GM23338 (cell line): Measurements from ENCODE around the gene IGF2BP3.

ENCODE experiments used
- CREB1 ChIP-seq: fragments of 250-450 bp; sonication (Bioruptor Pico); IDR thresholded peaks from 2 replicates; pipeline ENCODE4 v1.5.0; 2020; ENCODE audit warnings: low read depth, mild to moderate bottlenecking, moderate library complexity
- EZH2 ChIP-seq: fragments of 200-600 bp; sonication (generic); IDR thresholded peaks from one replicate; pipeline ENCODE4 v1.8.0; 2017; ENCODE audit warnings: antibody characterized with exemption, mild to moderate bottlenecking, low read depth; ENCODE audit not compliant: unreplicated experiment
- EZH2phosphoT487 ChIP-seq: fragments of 200-600 bp; sonication (generic); IDR thresholded peaks from one replicate; pipeline ENCODE4 v1.8.1; 2018; ENCODE audit warnings: antibody characterized with exemption; ENCODE audit not compliant: unreplicated experiment
- JUNB ChIP-seq: IDR thresholded peaks from one replicate; pipeline ENCODE4 v1.6.1; 2016; ENCODE audit warnings: antibody characterized with exemption; ENCODE audit not compliant: unreplicated experiment
- NANOG ChIP-seq: IDR thresholded peaks from 2 replicates; pipeline ENCODE4 v1.6.1; 2016; ENCODE audit warnings: antibody characterized with exemption, borderline replicate concordance
- POLR2AphosphoS5 ChIP-seq: IDR thresholded peaks from 2 replicates; pipeline ENCODE4 v1.6.1; 2016; ENCODE audit warnings: antibody characterized with exemption, low read depth
- STAT1 ChIP-seq: IDR thresholded peaks from one replicate; pipeline ENCODE4 v1.6.1; 2016; ENCODE audit warnings: antibody characterized with exemption; ENCODE audit not compliant: unreplicated experiment
- ZNF331 ChIP-seq: fragments of 250-450 bp; sonication (Bioruptor Pico); IDR thresholded peaks from 2 replicates; pipeline ENCODE4 v1.5.0; 2020; ENCODE audit warnings: low read depth, mild to moderate bottlenecking, moderate library complexity
- TF ChIP-seq, protein P1 (sequence below), 2 experiments: fragments of 200-600 bp in 1 of 2; sonication (generic) in 1 of 2; conservative IDR thresholded peaks; 2 replicates each; pipeline versions ENCODE4 v1.5.1 to v1.6.1; 2016 to 2017; ENCODE audit warnings: antibody characterized with exemption in 2 of 2, low read depth in 2 of 2, mild to moderate bottlenecking in 2 of 2, moderate library complexity in 1 of 2
- TF ChIP-seq, protein P2 (sequence below): IDR thresholded peaks from 2 replicates; pipeline ENCODE4 v1.6.1; 2016; ENCODE audit warnings: antibody characterized with exemption
- TF ChIP-seq, protein P3 (sequence below): IDR thresholded peaks from one replicate; pipeline ENCODE4 v1.6.1; 2018; ENCODE audit warnings: antibody characterized with exemption; ENCODE audit not compliant: unreplicated experiment
- TF ChIP-seq, protein P4 (sequence below): fragments of 250-450 bp; sonication (Bioruptor Pico); IDR thresholded peaks from 2 replicates; pipeline ENCODE4 v1.5.0; 2020; ENCODE audit warnings: mild to moderate bottlenecking, moderate library complexity

DNA sequence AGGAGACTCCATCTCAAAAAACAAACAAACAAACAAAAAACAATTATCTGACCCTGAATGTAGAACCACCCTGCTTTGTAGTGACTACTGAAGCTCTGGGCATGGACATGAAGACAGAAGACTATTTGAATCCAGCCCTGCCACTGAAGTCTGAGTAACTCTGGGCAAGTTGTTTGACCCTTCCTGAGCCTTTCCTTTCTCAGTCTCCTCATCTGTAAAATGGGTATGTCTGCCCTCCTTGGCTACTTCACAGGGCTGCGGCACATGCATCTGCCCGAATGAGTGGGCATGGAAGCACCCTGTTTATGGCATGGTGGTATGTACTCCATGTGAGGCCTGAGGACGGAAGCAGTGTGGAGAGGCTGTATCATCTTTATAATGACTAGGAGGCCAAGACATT is 193.3 kb downstream of the IGF2BP3 start:
- TF ChIP-seq, protein P1, sequence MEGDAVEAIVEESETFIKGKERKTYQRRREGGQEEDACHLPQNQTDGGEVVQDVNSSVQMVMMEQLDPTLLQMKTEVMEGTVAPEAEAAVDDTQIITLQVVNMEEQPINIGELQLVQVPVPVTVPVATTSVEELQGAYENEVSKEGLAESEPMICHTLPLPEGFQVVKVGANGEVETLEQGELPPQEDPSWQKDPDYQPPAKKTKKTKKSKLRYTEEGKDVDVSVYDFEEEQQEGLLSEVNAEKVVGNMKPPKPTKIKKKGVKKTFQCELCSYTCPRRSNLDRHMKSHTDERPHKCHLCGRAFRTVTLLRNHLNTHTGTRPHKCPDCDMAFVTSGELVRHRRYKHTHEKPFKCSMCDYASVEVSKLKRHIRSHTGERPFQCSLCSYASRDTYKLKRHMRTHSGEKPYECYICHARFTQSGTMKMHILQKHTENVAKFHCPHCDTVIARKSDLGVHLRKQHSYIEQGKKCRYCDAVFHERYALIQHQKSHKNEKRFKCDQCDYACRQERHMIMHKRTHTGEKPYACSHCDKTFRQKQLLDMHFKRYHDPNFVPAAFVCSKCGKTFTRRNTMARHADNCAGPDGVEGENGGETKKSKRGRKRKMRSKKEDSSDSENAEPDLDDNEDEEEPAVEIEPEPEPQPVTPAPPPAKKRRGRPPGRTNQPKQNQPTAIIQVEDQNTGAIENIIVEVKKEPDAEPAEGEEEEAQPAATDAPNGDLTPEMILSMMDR (conservative IDR thresholded peaks at IDR 0.05; ENCODE audit: low read depth in 2 of 2) = no peak
- TF ChIP-seq EZH2phosphoT487 (no peak), POLR2AphosphoS5 (no peak), EZH2 (no peak), NANOG (no peak), JUNB (no peak), CREB1 (no peak), ZNF331 (no peak), STAT1 (no peak)
- TF ChIP-seq, protein P2, sequence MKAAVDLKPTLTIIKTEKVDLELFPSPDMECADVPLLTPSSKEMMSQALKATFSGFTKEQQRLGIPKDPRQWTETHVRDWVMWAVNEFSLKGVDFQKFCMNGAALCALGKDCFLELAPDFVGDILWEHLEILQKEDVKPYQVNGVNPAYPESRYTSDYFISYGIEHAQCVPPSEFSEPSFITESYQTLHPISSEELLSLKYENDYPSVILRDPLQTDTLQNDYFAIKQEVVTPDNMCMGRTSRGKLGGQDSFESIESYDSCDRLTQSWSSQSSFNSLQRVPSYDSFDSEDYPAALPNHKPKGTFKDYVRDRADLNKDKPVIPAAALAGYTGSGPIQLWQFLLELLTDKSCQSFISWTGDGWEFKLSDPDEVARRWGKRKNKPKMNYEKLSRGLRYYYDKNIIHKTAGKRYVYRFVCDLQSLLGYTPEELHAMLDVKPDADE = no peak
- TF ChIP-seq, protein P3, sequence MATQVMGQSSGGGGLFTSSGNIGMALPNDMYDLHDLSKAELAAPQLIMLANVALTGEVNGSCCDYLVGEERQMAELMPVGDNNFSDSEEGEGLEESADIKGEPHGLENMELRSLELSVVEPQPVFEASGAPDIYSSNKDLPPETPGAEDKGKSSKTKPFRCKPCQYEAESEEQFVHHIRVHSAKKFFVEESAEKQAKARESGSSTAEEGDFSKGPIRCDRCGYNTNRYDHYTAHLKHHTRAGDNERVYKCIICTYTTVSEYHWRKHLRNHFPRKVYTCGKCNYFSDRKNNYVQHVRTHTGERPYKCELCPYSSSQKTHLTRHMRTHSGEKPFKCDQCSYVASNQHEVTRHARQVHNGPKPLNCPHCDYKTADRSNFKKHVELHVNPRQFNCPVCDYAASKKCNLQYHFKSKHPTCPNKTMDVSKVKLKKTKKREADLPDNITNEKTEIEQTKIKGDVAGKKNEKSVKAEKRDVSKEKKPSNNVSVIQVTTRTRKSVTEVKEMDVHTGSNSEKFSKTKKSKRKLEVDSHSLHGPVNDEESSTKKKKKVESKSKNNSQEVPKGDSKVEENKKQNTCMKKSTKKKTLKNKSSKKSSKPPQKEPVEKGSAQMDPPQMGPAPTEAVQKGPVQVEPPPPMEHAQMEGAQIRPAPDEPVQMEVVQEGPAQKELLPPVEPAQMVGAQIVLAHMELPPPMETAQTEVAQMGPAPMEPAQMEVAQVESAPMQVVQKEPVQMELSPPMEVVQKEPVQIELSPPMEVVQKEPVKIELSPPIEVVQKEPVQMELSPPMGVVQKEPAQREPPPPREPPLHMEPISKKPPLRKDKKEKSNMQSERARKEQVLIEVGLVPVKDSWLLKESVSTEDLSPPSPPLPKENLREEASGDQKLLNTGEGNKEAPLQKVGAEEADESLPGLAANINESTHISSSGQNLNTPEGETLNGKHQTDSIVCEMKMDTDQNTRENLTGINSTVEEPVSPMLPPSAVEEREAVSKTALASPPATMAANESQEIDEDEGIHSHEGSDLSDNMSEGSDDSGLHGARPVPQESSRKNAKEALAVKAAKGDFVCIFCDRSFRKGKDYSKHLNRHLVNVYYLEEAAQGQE = no peak
- TF ChIP-seq, protein P4, sequence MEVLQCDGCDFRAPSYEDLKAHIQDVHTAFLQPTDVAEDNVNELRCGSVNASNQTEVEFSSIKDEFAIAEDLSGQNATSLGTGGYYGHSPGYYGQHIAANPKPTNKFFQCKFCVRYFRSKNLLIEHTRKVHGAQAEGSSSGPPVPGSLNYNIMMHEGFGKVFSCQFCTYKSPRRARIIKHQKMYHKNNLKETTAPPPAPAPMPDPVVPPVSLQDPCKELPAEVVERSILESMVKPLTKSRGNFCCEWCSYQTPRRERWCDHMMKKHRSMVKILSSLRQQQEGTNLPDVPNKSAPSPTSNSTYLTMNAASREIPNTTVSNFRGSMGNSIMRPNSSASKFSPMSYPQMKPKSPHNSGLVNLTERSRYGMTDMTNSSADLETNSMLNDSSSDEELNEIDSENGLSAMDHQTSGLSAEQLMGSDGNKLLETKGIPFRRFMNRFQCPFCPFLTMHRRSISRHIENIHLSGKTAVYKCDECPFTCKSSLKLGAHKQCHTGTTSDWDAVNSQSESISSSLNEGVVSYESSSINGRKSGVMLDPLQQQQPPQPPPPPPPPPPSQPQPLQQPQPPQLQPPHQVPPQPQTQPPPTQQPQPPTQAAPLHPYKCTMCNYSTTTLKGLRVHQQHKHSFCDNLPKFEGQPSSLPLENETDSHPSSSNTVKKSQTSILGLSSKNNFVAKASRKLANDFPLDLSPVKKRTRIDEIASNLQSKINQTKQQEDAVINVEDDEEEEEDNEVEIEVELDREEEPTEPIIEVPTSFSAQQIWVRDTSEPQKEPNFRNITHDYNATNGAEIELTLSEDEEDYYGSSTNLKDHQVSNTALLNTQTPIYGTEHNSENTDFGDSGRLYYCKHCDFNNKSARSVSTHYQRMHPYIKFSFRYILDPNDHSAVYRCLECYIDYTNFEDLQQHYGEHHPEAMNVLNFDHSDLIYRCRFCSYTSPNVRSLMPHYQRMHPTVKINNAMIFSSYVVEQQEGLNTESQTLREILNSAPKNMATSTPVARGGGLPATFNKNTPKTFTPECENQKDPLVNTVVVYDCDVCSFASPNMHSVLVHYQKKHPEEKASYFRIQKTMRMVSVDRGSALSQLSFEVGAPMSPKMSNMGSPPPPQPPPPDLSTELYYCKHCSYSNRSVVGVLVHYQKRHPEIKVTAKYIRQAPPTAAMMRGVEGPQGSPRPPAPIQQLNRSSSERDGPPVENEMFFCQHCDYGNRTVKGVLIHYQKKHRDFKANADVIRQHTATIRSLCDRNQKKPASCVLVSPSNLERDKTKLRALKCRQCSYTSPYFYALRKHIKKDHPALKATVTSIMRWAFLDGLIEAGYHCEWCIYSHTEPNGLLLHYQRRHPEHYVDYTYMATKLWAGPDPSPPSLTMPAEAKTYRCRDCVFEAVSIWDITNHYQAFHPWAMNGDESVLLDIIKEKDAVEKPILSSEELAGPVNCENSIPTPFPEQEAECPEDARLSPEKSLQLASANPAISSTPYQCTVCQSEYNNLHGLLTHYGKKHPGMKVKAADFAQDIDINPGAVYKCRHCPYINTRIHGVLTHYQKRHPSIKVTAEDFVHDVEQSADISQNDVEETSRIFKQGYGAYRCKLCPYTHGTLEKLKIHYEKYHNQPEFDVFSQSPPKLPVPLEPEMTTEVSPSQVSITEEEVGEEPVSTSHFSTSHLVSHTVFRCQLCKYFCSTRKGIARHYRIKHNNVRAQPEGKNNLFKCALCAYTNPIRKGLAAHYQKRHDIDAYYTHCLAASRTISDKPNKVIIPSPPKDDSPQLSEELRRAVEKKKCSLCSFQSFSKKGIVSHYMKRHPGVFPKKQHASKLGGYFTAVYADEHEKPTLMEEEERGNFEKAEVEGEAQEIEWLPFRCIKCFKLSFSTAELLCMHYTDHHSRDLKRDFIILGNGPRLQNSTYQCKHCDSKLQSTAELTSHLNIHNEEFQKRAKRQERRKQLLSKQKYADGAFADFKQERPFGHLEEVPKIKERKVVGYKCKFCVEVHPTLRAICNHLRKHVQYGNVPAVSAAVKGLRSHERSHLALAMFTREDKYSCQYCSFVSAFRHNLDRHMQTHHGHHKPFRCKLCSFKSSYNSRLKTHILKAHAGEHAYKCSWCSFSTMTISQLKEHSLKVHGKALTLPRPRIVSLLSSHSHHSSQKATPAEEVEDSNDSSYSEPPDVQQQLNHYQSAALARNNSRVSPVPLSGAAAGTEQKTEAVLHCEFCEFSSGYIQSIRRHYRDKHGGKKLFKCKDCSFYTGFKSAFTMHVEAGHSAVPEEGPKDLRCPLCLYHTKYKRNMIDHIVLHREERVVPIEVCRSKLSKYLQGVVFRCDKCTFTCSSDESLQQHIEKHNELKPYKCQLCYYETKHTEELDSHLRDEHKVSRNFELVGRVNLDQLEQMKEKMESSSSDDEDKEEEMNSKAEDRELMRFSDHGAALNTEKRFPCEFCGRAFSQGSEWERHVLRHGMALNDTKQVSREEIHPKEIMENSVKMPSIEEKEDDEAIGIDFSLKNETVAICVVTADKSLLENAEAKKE (CRISPR knock-in tag) = no peak
